C4-2B (cell line): ENCODE measurements around the gene FBXL13.
"Not testable (repeated sequence)": the region's sequence is repeated elsewhere in the genome, so short reads cannot be mapped to it uniquely, and the experiment has no call there.

Experiments used
- H3K27ac ChIP-seq: fragments of 450-650 bp; 2 replicates; pipeline ENCODE4 v1.5.1; 2017
- CTCF ChIP-seq: fragments of 450-650 bp; conservative IDR thresholded peaks from 2 replicates; pipeline ENCODE4 v1.5.1; 2017; ENCODE audit warnings: mild to moderate bottlenecking
- ZFX ChIP-seq: fragments of 450-650 bp; IDR thresholded peaks from 2 replicates; pipeline ENCODE4 v1.6.1; 2017

The FBXL13 gene

GRCh38 chr7:102916426-102916825 is 158.2 kb downstream of the FBXL13 start:
- H3K27ac ChIP-seq = no peak overlapping the region
- no peak for TF ChIP-seq ZFX
- TF ChIP-seq CTCF = no peak

- TF ChIP-seq CTCF = no peak
- TF ChIP-seq ZFX = no peak
- H3K27ac ChIP-seq = no peak overlapping the region
These were observed 160.0 kb downstream of the FBXL13 start for GRCh38 chr7:102914585-102914984.

- TF ChIP-seq CTCF (no peak), ZFX (no peak)
- H3K27ac ChIP-seq = no peak overlapping the region
These were observed 160.8 kb downstream of the FBXL13 start for GRCh38 chr7:102913826-102914225.

GRCh38 chr7:102912742-102913141 is 161.9 kb downstream of the FBXL13 start, which contains the start of gene LRRC17:
Gene LRRC17, plus strand, starts transcription at chr7:102913000. Its CDS starts 20,914 bp downstream, at chr7:102933914.
- TF ChIP-seq ZFX = no peak
- no peak for TF ChIP-seq CTCF
- H3K27ac ChIP-seq = no peak within 1 kb of the TSS

- TF ChIP-seq CTCF = no peak
- no peak for TF ChIP-seq ZFX
- H3K27ac ChIP-seq = no peak overlapping the region
These were observed 165.9 kb downstream of the FBXL13 start for GRCh38 chr7:102908676-102909075.

GRCh38 chr7:102903576-102903975 is 171.0 kb downstream of the FBXL13 start:
- not testable (repeated sequence) for H3K27ac ChIP-seq

GRCh38 chr7:102902052-102902451 is 172.5 kb downstream of the FBXL13 start:
- H3K27ac ChIP-seq = not testable (repeated sequence)

GRCh38 chr7:102898532-102898859 is 176.1 kb downstream of the FBXL13 start:
- TF ChIP-seq CTCF (no peak), ZFX (no peak)
- H3K27ac ChIP-seq = no peak overlapping the region
